ENCODE measurements around the gene AKAP12. TPM values are rescaled to one million over a fixed set of nuclear protein-coding genes. Genes with fewer than 3 reads are reported as not detected.
A peak's percentile ranks its signal among the peaks of the same experiment; 100 is the strongest.
"Not testable (repeated sequence)": the region's sequence is repeated elsewhere in the genome, so short reads cannot be mapped to it uniquely, and the experiment has no call there.

The AKAP12 gene
- total RNA-seq, 1 donor from 2014 or later: 736 TPM

DNA sequence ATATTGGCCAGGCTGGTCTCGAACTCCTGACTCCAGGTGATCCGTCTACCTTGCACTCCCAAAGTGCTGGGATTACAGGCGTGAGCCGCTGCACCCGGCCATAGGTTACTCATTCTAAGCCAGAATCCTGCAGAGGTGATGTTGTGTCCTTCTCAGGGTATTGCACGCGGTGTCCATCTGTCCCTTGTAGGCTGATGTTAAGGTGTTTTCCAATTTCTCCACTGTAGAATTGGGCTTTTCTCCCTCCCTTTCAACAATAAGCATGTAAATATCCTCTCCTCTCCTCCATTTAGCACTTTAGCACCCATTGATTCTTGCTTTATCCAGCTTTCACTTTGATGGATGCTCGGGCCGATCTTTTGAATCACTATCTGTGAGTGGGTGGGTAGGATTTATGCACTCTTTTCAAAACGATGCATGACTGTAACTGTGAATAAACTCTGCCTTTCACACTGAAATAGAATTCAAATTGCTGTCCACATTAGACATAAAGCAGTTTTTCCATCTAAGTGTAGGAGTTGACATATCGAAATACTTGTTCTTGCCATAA, 99.0 kb downstream of the AKAP12 start:
- H3K36me3 Mint-ChIP-seq: peaks cover 35% of the 10 kb centered on the region
- TF ChIP-seq, protein P1, sequence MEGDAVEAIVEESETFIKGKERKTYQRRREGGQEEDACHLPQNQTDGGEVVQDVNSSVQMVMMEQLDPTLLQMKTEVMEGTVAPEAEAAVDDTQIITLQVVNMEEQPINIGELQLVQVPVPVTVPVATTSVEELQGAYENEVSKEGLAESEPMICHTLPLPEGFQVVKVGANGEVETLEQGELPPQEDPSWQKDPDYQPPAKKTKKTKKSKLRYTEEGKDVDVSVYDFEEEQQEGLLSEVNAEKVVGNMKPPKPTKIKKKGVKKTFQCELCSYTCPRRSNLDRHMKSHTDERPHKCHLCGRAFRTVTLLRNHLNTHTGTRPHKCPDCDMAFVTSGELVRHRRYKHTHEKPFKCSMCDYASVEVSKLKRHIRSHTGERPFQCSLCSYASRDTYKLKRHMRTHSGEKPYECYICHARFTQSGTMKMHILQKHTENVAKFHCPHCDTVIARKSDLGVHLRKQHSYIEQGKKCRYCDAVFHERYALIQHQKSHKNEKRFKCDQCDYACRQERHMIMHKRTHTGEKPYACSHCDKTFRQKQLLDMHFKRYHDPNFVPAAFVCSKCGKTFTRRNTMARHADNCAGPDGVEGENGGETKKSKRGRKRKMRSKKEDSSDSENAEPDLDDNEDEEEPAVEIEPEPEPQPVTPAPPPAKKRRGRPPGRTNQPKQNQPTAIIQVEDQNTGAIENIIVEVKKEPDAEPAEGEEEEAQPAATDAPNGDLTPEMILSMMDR (IDR thresholded peaks at IDR 0.05; ENCODE audit: unreplicated experiment): no peak
- H3K9me3 Mint-ChIP-seq: no peaks in the 10 kb centered on the region
- DNase-seq (ENCODE audit: low spot score in 2 of 2, unreplicated experiment in 2 of 2): no peak
- H3K27ac Mint-ChIP-seq: peak overlapping the region; percentile 77
- no peaks in the 10 kb centered on the region for H3K27me3 Mint-ChIP-seq (ENCODE audit: low read depth)
- H3K4me3 Mint-ChIP-seq: no peak overlapping the region
- H3K4me1 Mint-ChIP-seq: peaks cover 26% of the 10 kb centered on the region

DNA sequence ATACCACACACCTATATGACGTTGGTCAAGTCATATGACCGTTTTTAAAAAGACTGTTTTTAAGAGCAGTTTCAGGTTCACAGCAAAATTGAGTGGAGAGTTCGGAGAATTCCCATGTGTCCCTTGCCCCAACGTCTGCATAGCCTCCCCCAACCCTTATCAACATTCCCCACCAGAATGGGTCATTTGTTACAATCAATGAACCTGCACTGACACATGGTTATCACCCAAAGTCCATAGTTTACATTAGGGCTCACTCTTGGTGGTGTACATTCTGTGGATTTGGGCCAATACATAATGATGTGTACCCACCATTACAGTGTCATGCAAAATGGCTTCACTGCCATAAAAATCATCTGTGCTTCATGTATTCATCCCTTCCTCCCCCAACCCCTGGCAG, 99.6 kb downstream of the AKAP12 start:
- Mint-ChIP-seq H3K36me3 (peaks cover 32% of the 10 kb centered on the region), H3K4me3 (no peak overlapping the region), H3K4me1 (peaks cover 28% of the 10 kb centered on the region), H3K9me3 (no peaks in the 10 kb centered on the region), H3K27me3 (ENCODE audit: low read depth) (no peaks in the 10 kb centered on the region), H3K27ac (peak overlapping the region; percentile 77)
- TF ChIP-seq, protein P1 (IDR thresholded peaks at IDR 0.05; ENCODE audit: unreplicated experiment): no peak
- no peak for DNase-seq (ENCODE audit: low spot score in 2 of 2, unreplicated experiment in 2 of 2)

DNA sequence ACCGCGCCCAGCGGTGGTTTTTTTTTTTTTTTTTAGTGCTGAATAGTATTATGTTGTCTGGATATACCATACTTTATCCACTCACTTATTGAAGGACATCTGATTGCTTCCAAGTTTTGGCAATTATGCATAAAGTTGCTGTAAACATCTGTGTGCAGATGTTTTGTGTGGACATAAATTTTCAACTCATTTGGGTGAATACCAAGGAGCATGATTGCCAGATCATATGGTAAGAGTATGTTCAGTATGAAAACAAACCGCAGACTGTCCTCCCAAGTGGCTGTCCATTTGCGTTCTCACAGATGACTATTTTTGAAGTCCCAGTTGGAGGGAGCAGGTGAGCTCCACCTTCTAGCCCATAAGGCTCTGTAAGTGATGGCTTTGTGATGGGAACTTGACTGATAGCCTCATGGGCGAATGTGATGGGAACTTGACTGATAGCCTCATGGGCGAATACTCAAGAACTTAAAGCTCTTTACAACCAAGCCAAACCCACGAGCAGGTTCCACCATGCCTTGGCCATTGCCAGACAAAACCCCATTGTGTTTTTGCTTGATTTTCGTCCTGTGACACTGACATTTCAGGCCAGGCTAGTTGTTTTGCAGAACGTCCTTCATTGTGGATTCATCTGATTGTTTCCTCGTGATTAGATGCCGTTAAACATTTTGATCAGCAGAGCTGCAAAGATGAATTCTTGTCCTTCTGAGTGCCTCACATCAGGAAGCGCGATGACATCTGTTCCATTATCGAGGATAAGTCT, 100.6 kb downstream of the AKAP12 start:
- Mint-ChIP-seq H3K27me3 (ENCODE audit: low read depth) (no peaks in the 10 kb centered on the region), H3K36me3 (peaks cover 28% of the 10 kb centered on the region), H3K4me3 (no peak overlapping the region), H3K4me1 (peaks cover 25% of the 10 kb centered on the region), H3K9me3 (no peaks in the 10 kb centered on the region), H3K27ac (peak overlapping the region; percentile 64)
- TF ChIP-seq, protein P1 (IDR thresholded peaks at IDR 0.05; ENCODE audit: unreplicated experiment): no peak
- no peak for DNase-seq (ENCODE audit: low spot score in 2 of 2, unreplicated experiment in 2 of 2)

DNA sequence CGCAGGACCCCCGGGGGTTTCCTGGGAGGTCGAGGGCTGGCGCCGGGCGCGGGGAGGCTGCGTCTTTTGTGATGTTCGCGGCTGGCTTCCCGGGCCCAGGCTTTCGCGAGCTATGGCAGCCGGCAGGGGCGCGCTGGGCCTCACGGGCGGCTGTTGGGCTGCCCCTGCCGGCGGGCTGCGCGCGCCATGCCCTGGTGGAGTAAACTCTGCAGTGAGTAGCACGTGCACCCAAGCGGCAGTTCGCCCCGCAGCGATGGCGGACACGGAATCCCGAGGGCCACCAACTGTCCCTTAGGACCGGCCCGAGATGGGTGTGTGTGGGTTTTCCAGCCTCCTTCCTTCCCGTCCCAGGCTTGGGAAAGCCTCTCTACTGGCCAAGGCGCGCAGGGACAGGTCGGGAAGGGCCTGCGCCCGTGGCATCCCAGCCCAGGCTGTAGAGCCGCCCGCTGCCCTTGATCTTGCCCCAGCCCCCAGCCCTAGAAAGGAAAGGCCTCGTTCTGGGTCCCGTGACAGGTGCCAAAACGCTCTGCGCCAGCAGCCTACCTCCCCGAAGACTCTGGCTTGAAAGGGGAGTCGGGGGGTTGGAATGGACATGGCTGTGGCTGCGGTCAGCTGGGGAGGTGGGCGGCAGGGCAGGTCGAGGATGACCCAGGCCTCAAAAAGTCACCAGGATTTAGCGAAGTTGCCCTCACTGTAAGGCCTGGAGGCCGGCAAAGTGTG, 101.9 kb downstream of the AKAP12 start:
- Mint-ChIP-seq H3K27me3 (ENCODE audit: low read depth) (no peaks in the 10 kb centered on the region), H3K4me1 (peaks cover 33% of the 10 kb centered on the region), H3K36me3 (peaks cover 23% of the 10 kb centered on the region), H3K27ac (peak overlapping the region; percentile 43), H3K9me3 (no peaks in the 10 kb centered on the region), H3K4me3 (no peak overlapping the region)
- TF ChIP-seq, protein P1 (IDR thresholded peaks at IDR 0.05; ENCODE audit: unreplicated experiment): no peak
- DNase-seq (ENCODE audit: low spot score in 2 of 2, unreplicated experiment in 2 of 2): no peak

DNA sequence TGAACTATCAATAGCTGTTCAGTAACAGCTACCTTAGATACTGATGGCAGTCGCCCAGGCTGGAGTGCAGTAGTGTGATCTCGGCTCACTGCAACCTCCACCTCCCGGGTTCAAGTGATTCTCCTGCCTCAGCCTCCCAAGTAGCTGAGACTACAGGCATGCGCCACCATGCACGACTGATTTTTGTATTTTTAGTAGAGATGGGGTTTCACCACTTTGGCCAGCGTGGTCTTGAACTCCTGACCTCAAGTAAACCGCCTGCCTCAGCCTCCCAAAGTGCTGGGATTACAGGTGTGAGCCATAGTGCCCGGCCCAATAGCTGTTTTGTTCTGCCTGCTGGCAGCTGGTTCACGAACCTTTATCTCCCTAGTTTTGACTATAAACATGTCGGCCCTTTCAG, 103.0 kb downstream of the AKAP12 start:
- Mint-ChIP-seq H3K36me3 (peaks cover 24% of the 10 kb centered on the region), H3K4me1 (peaks cover 39% of the 10 kb centered on the region), H3K27ac (peak overlapping the region; percentile 54)
- H3K27me3 Mint-ChIP-seq (ENCODE audit: low read depth); H3K9me3 Mint-ChIP-seq; H3K4me3 Mint-ChIP-seq; DNase-seq (ENCODE audit: low spot score in 2 of 2, unreplicated experiment in 2 of 2): not testable (repeated sequence)
